CD4-positive, alpha-beta T cell treated with Interleukin-2 at 100 ng/mL for 4 hours (primary cell): ENCODE measurements around the gene SLC26A6.

ENCODE experiments used
- DNase-seq: peaks from one replicate; pipeline ENCODE4 v3.0.0-alpha.2; 2020; ENCODE audit warnings: low spot score

SLC26A6 gene

DNA sequence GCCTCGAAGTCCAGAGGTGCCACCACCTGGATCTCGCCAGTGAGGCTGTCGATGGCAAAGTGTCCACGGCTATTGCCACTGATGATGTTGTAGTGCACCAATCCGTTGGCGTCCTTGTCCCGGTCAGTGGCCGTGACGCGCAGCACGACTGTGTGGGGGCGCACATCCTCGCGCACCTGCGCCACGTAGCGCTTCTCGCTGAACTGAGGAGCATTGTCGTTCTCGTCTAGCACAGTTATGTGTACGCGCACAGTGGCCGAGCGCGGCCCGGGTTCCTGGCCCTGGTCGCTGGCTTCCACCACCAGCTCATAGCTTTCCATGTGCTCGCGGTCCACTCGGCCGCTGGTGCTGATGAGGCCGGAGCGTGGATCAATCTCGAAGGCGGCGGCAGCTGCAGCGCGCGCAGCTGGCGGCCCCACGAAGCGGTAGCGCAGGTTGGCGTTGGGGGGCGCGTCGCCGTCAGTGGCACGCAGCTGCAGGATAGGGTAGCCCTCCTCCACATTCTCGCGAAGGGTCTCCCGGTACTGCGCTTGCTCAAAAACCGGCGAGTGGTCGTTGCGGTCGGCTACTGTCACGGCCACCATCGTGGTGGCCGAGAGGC, 25.6 kb upstream of the SLC26A6 start:
- DNase-seq = no peak

DNA sequence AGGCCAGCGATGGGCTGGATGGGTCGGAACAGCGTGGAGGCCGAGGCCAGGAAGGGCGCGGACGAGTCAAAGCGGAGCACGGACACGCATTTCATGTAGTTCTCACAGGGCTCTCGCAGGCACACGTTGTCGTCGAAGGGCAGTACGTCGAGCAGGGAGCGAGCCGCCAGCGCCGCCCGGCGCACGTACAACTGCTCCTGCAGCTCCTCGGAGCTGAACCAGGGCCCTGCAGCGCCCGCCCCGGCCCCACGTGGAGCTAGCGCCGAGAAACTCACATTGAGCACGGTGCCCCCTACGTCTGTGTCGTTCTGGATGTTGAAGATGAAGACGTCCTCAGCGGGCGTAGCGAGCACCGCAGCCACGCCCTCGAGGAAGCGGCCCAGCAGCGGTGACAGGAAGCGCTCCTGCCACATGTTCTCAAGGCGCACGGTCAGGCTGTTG, 21.6 kb upstream of the SLC26A6 start:
- peak; percentile 26 for DNase-seq

GRCh38 chr3:48656061-48656840, 21.0 kb upstream of the SLC26A6 start:
- peak; percentile 86 for DNase-seq

GRCh38 chr3:48655606-48656005, 20.3 kb upstream of the SLC26A6 start:
- DNase-seq = peak; percentile 38

GRCh38 chr3:48655063-48655462, 19.8 kb upstream of the SLC26A6 start:
- DNase-seq = no peak

- DNase-seq = no peak
Measured at GRCh38 chr3:48652923-48653715, 17.9 kb upstream of the SLC26A6 start.

DNA sequence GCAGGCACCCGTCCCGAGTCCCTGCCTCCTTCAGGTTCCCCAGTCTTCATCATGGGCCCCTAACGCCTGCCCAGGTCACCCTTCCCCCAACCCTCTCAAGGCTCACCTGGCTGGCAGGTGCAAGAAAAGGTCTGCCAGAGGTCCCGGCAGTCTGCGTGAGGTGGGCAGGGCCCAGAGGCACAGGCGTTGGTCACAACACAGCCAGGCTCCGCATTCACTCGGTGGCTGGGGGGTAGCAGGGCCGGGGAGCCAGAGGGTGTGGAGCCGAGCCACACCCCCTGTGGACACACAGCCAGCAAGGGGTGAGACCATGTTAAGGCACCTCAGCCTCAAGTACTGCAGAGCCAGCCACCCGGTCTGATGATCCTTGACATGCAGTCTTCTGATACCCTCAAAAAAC, 16.5 kb upstream of the SLC26A6 start:
- DNase-seq = no peak

DNA sequence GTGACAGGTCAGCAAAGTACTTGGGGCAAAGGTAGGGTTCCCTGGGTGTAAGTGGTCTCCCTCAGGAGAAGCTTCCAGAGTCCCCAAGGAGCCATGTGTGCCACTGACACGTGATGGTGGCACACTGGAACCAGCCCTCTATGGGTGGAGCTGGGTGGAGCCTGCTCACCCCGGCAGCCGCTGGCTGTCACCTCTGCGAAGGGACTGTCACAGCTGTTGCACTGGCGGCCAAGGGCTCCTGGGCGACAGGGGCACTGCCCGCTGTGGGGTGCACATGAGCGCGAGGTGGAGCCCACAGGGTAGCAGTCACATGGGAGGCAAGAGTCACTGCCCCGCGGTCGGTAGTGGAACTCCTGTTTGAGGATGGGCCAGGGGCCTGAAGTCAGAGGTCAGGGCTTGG, 15.5 kb upstream of the SLC26A6 start:
- no peak for DNase-seq

DNA sequence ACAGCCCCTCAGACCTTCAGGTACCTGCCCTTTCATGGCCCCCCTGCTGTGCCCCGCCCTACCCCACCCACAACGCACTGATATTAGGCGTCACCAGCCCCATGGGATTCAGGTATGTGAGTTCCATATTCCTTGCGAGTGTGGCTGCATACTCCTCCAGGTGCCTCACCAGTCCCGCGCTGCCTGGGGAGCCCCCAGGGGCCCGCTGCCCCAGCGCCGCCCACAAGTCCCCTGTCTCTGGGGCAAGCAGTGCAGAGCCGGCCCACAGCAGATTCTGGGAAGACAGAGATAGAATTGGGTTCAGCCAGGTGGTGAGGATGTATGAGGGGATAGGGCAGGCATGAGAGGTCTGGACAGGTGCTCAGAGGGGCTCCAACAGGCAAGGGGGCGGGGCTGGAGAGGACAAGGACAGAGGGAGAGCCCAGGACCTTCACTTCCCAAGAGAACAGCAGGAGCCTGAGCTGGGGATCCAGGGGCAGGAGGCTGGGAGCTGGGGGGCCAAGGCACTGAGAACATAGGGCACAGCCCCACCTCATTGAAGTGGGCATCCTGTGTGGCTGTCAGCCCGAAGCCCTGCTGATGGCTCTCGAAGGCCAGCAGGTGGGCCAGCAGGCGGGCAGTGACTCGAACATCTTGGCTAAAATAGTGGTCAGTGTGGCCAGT, 13.1 kb upstream of the SLC26A6 start:
- no peak for DNase-seq

- no peak for DNase-seq
Measured at GRCh38 chr3:48647714-48648113, 12.5 kb upstream of the SLC26A6 start.

- DNase-seq = no peak
Measured at GRCh38 chr3:48644898-48645760, 9.9 kb upstream of the SLC26A6 start.

- DNase-seq = no peak
Measured at GRCh38 chr3:48642605-48643004, 7.3 kb upstream of the SLC26A6 start.

- no peak for DNase-seq
Measured at GRCh38 chr3:48641396-48641795, 6.1 kb upstream of the SLC26A6 start.

DNA sequence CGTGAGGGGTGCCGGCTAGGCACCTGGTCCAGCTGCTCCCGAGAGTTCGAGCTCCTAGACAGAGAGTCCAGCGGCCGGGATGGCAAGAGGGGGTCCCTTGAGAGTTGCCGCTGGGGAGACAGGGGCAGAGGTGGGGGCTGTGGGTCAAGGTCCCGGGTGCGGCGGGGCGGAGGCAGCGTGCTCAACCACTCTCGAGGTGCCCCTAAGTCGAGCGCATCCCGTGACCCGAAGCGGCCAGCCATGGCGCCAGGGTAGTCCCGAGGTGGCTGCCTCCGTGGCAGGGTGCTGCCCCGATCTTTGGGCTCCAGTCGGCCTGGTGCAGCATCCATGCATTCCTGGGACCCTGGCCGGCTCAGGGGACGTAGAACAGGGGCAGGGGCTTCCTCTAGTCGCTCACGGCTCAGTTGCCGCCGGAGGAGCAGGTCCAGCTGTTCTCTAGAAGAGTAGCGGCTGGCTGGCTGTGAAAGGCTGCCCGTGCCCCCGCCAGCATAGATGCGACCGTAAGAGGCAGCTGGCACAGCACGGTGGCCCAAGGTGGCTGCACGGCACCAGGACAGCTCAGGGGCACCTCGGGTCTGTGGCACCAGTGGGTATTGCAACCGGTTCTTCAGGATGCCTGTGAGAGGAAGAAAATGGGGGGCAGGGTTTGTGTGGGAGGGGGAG, 4.8 kb upstream of the SLC26A6 start:
- DNase-seq = no peak

DNA sequence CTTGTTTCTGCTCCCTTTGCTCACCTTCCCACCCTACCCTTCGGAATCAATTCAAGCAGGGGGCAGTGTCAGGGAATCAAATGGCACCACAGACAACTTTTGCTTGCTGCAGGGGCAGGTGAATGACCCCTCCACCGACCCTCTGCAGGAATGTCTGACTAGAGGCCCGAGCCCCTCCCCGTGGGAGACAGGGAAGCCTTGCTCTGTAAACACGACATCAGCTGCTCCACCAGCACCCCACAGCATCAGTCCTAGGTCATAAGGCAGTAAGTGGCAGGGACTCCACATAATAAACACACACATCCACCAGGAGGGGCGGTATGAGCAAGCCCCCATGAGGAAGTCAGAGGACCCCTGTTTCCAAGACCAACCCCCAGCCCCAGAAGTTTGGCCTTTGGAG, 2.0 kb upstream of the SLC26A6 start:
- DNase-seq = no peak

GRCh38 chr3:48636149-48636655, 941 bp upstream of the SLC26A6 start:
- DNase-seq = no peak

- peak; percentile 45 for DNase-seq
Measured at GRCh38 chr3:48634661-48635221, 520 bp downstream of the SLC26A6 start.

DNA sequence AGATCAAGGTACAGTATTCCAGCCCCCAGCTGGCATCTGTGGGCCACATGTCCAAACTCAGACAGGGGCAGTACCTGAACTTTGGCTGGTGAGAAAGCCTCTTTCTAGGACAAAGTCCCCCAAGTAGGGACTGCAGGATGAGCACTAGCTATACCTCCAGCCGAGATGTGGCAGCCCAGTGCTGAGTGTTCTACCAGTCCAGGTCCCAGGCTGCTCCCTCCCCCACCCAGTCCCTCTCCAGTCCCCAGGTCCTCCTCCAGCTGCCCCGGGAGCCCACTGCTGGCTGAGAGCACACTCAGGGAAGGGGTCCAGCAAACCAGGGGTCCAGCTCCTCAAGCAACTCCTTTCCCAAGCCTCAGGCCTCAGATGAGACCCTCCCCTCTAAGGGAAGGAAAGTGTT, 1.5 kb downstream of the SLC26A6 start:
- no peak for DNase-seq

GRCh38 chr3:48633256-48633655, 2.0 kb downstream of the SLC26A6 start:
- no peak for DNase-seq
